GM23338 (cell line): ENCODE measurements around the gene RNASE7. TPM values are rescaled to one million over a fixed set of nuclear protein-coding genes. Genes with fewer than 3 reads are reported as not detected.

Experiments
- ATAC-seq: fragments of 200-7000 bp; cut with Tn5 transposase; 3 replicates; pipeline ENCODE4 v1.9.1; 2020
- DNase-seq: peaks from one replicate; pipeline ENCODE4 v3.0.0-alpha.2; 2015; ENCODE audit warnings: low spot score
- H2AFZ ChIP-seq: fragments of 200-600 bp; sonication (generic); 2 replicates; pipeline ENCODE4 v1.8.0; 2016; ENCODE audit warnings: antibody characterized with exemption, mild to moderate bottlenecking, moderate library complexity
- H3F3A ChIP-seq: fragments of 200-600 bp; sonication (generic); replicated peaks from 2 replicates; pipeline ENCODE4 v1.8.0; 2017; ENCODE audit warnings: antibody characterized with exemption, mixed run types, low read depth
- H3K27ac ChIP-seq: fragments of 200-600 bp; sonication (generic); 2 replicates; pipeline ENCODE4 v1.6.1; 2016; ENCODE audit warnings: low read depth
- H3K27me3 ChIP-seq: fragments of 200-600 bp; sonication (generic); 2 replicates; pipeline ENCODE4 v1.8.0; 2016; ENCODE audit warnings: mild to moderate bottlenecking, mixed run types, moderate library complexity; ENCODE audit not compliant: insufficient read depth
- H3K36me3 ChIP-seq: fragments of 200-600 bp; sonication (generic); 2 replicates; pipeline ENCODE4 v1.8.0; 2016; ENCODE audit warnings: mild to moderate bottlenecking; ENCODE audit not compliant: insufficient read depth
- H3K4me1 ChIP-seq: fragments of 200-600 bp; sonication (generic); 2 replicates; pipeline ENCODE4 v1.8.0; 2016; ENCODE audit warnings: mild to moderate bottlenecking, moderate library complexity; ENCODE audit not compliant: insufficient read depth
- H3K4me2 ChIP-seq: fragments of 200-600 bp; sonication (generic); 2 replicates; pipeline ENCODE4 v1.7.1; 2017; ENCODE audit warnings: mixed run types
- H3K4me3 ChIP-seq: fragments of 200-600 bp; sonication (generic); 2 replicates; pipeline ENCODE4 v1.6.1; 2016; ENCODE audit warnings: mixed run types
- H3K79me2 ChIP-seq: fragments of 200-600 bp; sonication (generic); replicated peaks from 2 replicates; pipeline ENCODE4 v1.8.0; 2017; ENCODE audit warnings: mild to moderate bottlenecking; ENCODE audit not compliant: insufficient read depth
- H3K9me2 ChIP-seq: fragments of 200-600 bp; sonication (generic); 2 replicates; pipeline ENCODE4 v1.8.0; 2017; ENCODE audit not compliant: insufficient read depth
- H4K20me1 ChIP-seq: fragments of 200-600 bp; sonication (generic); replicated peaks from 2 replicates; pipeline ENCODE4 v1.8.0; 2017; ENCODE audit warnings: mild to moderate bottlenecking; ENCODE audit not compliant: insufficient read depth
- H3K27ac Mint-ChIP-seq: 2 replicates; pipeline ENCODE4 v1.8.0; 2020; ENCODE audit warnings: inconsistent platforms, mild to moderate bottlenecking, moderate library complexity, mixed read lengths
- H3K27me3 Mint-ChIP-seq: 3 replicates; pipeline ENCODE4 v1.8.0; 2022; ENCODE audit warnings: low read depth, mild to moderate bottlenecking, moderate library complexity, mixed read lengths, inconsistent platforms; ENCODE audit not compliant: insufficient read depth, poor library complexity
- H3K36me3 Mint-ChIP-seq: 3 replicates; pipeline ENCODE4 v1.8.0; 2021; ENCODE audit warnings: low read depth, mild to moderate bottlenecking, inconsistent platforms, moderate library complexity, mixed read lengths
- H3K4me1 Mint-ChIP-seq: 3 replicates; pipeline ENCODE4 v1.8.0; 2020; ENCODE audit warnings: mild to moderate bottlenecking, inconsistent platforms, mixed read lengths
- H3K4me3 Mint-ChIP-seq: 3 replicates; pipeline ENCODE4 v1.8.0; 2021; ENCODE audit warnings: moderate library complexity, mild to moderate bottlenecking, inconsistent platforms, mixed read lengths
- H3K9me3 Mint-ChIP-seq: 3 replicates; pipeline ENCODE4 v1.8.0; 2020; ENCODE audit warnings: moderate library complexity, mild to moderate bottlenecking, inconsistent platforms, mixed read lengths
- CREB1 ChIP-seq: fragments of 250-450 bp; sonication (Bioruptor Pico); IDR thresholded peaks from 2 replicates; pipeline ENCODE4 v1.5.0; 2020; ENCODE audit warnings: low read depth, mild to moderate bottlenecking, moderate library complexity
- ETS1 ChIP-seq: IDR thresholded peaks from 2 replicates; pipeline ENCODE4 v1.6.1; 2016; ENCODE audit warnings: antibody characterized with exemption
- EZH2phosphoT487 ChIP-seq: fragments of 200-600 bp; sonication (generic); IDR thresholded peaks from one replicate; pipeline ENCODE4 v1.8.1; 2018; ENCODE audit warnings: antibody characterized with exemption; ENCODE audit not compliant: unreplicated experiment
- POLR2AphosphoS5 ChIP-seq: IDR thresholded peaks from 2 replicates; pipeline ENCODE4 v1.6.1; 2016; ENCODE audit warnings: antibody characterized with exemption, low read depth
- REST ChIP-seq: IDR thresholded peaks from one replicate; pipeline ENCODE4 v1.6.1; 2018; ENCODE audit warnings: antibody characterized with exemption; ENCODE audit not compliant: unreplicated experiment
- ZNF462 ChIP-seq: fragments of 250-450 bp; sonication (Bioruptor Pico); IDR thresholded peaks from 2 replicates; pipeline ENCODE4 v1.5.0; 2020; ENCODE audit warnings: mild to moderate bottlenecking, moderate library complexity
- polyA plus RNA-seq: library from polyadenylated mRNA; unstranded; fragments of >200 nt; fragmentation: Nextera tagmentation; extraction: Ambion mirVana; gene quantifications from 2 replicates; pipeline ENCODE4 v1.2.1, GENCODE V29; 2016
- total RNA-seq: library from RNA; depleted of rRNA; stranded (reverse); fragments of >200 nt; shearing (Covaris generic); gene quantifications from 2 replicates; pipeline ENCODE4 v1.2.3, GENCODE V29; 2014

Gene RNASE7
- total and polyA plus RNA-seq, 2 experiments from 2014 or later, result not detected

- Histone ChIP-seq H3K79me2 (no peaks in the 10 kb centered on the region), H4K20me1 (no peaks in the 10 kb centered on the region), H3K4me1 (peaks cover 10% of the 10 kb centered on the region), H3K36me3 (no peaks in the 10 kb centered on the region), H3K9me2 (no peaks in the 10 kb centered on the region), H3K27me3 (no peaks in the 10 kb centered on the region), H3K4me3 (no peak overlapping the region), H3K4me2 (no peak overlapping the region), H3F3A (no peaks in the 10 kb centered on the region), H2AFZ (no peak overlapping the region), H3K27ac (no peak overlapping the region)
- peaks cover 10% of the 10 kb centered on the region for H3K27me3 Mint-ChIP-seq
- H3K4me3 Mint-ChIP-seq, result no peak overlapping the region
- H3K27ac Mint-ChIP-seq, result no peak overlapping the region
- no peak for ATAC-seq
- H3K36me3 Mint-ChIP-seq, result no peaks in the 10 kb centered on the region; the same call in 2 of the 3 replicates
- peaks cover 26% of the 10 kb centered on the region for H3K4me1 Mint-ChIP-seq
- TF ChIP-seq EZH2phosphoT487 (no peak), ZNF462 (CRISPR knock-in tag) (no peak), ETS1 (no peak), POLR2AphosphoS5 (no peak), CREB1 (CRISPR knock-in tag) (no peak), REST (no peak)
- no peaks in the 10 kb centered on the region; the same call in 2 of the 3 replicates for H3K9me3 Mint-ChIP-seq
- no peak for DNase-seq
Measured at GRCh38 chr14:21042918-21043317, 756 bp downstream of the RNASE7 start.
